ENCODE results near the gene GTF3C1.
"Not testable (repeated sequence)": the region's sequence is repeated elsewhere in the genome, so short reads cannot be mapped to it uniquely, and the experiment has no call there.

Gene GTF3C1

GRCh38 chr16:27461483-27462171 is 88.1 kb downstream of the GTF3C1 start:
- peak; percentile 55 for DNase-seq

- DNase-seq = no peak
Measured at GRCh38 chr16:27460663-27461482, 88.8 kb downstream of the GTF3C1 start.

- no peak for DNase-seq
Measured at GRCh38 chr16:27460213-27460612, 89.5 kb downstream of the GTF3C1 start.

- no peak for DNase-seq
Measured at GRCh38 chr16:27458987-27459688, 90.6 kb downstream of the GTF3C1 start.

GRCh38 chr16:27458258-27458657 is 91.5 kb downstream of the GTF3C1 start:
- no peak for DNase-seq

- DNase-seq = not testable (repeated sequence)
Measured at GRCh38 chr16:27457605-27457900, 92.2 kb downstream of the GTF3C1 start.

- no peak for DNase-seq
Measured at GRCh38 chr16:27455700-27456099, 94.0 kb downstream of the GTF3C1 start.

GRCh38 chr16:27453494-27453825 is 96.3 kb downstream of the GTF3C1 start:
- no peak for DNase-seq

GRCh38 chr16:27452569-27453493 is 96.9 kb downstream of the GTF3C1 start:
- no peak for DNase-seq

GRCh38 chr16:27450196-27450549 is 99.5 kb downstream of the GTF3C1 start:
- no peak for DNase-seq

GRCh38 chr16:27449434-27450195 is 100.1 kb downstream of the GTF3C1 start:
- no peak for DNase-seq

GRCh38 chr16:27448532-27449433 is 100.9 kb downstream of the GTF3C1 start:
- DNase-seq = no peak

- DNase-seq = no peak
Measured at GRCh38 chr16:27447301-27447700, 102.4 kb downstream of the GTF3C1 start.

- DNase-seq = no peak
Measured at GRCh38 chr16:27446721-27447120, 103.0 kb downstream of the GTF3C1 start.

GRCh38 chr16:27445502-27446175 is 104.1 kb downstream of the GTF3C1 start:
- DNase-seq = no peak

GRCh38 chr16:27444470-27444869 is 105.2 kb downstream of the GTF3C1 start:
- no peak for DNase-seq

- no peak for DNase-seq
Measured at GRCh38 chr16:27444015-27444414, 105.7 kb downstream of the GTF3C1 start.

GRCh38 chr16:27441998-27442397 is 107.7 kb downstream of the GTF3C1 start:
- no peak for DNase-seq

- DNase-seq = no peak
Measured at GRCh38 chr16:27441276-27441675, 108.4 kb downstream of the GTF3C1 start.

- peak; percentile 8 for DNase-seq
Measured at GRCh38 chr16:27439271-27440018, 110.3 kb downstream of the GTF3C1 start.
